Measurements from ENCODE around the gene ZSCAN12.

DNA sequence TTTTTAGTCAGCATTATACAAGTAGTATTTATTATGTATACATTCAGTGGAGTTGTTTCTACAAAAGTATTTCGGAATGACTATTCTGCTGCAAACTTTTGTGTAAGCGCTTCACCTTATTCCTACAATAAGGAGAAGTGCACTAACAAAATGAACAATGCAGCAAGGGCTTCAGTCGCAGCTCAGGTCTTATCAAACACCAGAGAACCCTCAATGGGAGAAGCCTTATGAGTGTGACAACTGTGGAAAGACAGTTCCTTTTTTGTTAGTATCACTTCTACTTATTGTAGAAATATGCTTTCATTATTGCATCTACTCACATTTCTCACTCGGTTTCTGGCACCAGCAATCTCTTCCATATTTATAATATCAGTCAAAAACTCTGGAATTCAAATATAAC lies 31.0 kb downstream of the ZSCAN12 start:
- TF ChIP-seq, protein P1, sequence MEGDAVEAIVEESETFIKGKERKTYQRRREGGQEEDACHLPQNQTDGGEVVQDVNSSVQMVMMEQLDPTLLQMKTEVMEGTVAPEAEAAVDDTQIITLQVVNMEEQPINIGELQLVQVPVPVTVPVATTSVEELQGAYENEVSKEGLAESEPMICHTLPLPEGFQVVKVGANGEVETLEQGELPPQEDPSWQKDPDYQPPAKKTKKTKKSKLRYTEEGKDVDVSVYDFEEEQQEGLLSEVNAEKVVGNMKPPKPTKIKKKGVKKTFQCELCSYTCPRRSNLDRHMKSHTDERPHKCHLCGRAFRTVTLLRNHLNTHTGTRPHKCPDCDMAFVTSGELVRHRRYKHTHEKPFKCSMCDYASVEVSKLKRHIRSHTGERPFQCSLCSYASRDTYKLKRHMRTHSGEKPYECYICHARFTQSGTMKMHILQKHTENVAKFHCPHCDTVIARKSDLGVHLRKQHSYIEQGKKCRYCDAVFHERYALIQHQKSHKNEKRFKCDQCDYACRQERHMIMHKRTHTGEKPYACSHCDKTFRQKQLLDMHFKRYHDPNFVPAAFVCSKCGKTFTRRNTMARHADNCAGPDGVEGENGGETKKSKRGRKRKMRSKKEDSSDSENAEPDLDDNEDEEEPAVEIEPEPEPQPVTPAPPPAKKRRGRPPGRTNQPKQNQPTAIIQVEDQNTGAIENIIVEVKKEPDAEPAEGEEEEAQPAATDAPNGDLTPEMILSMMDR (conservative IDR thresholded peaks at IDR 0.05; ENCODE audit: low read length), result no peak
- TF ChIP-seq EZH2phosphoT487 (IDR thresholded peaks at IDR 0.05; ENCODE audit: borderline replicate concordance), result no peak
